ENCODE measurements around the gene CPNE2. TPM values are rescaled to one million over a fixed set of nuclear protein-coding genes. Genes with fewer than 3 reads are reported as not detected.
A peak's percentile ranks its signal among the peaks of the same experiment; 100 is the strongest.

CPNE2 gene
- total and polyA plus RNA-seq, 2 of the 8 experiments (the other 6 are each of a cell fraction or from before 2014, with no cell fraction given): 10.6 to 39.5 TPM

GRCh38 chr16:57091975-57092785 is at the start of gene CPNE2 (continued):
- no peak for TF ChIP-seq CTBP2 (IDR thresholded peaks at IDR 0.05; ENCODE audit: borderline replicate concordance, insufficient read depth, insufficient read length, low read length)
- TF ChIP-seq TBP (IDR thresholded peaks at IDR 0.05; ENCODE audit: low read depth, low read length): no peak
- TF ChIP-seq SP1 (IDR thresholded peaks at IDR 0.05; ENCODE audit: low read depth, low read length): no peak
- no peak for TF ChIP-seq EP300 (IDR thresholded peaks at IDR 0.05; ENCODE audit: borderline replicate concordance in 1 of 2, low read depth in 2 of 2, low read length in 2 of 2)
- no peak; a peak in 1 of 4 replicates for TF ChIP-seq SIN3A (conservative IDR thresholded peaks at IDR 0.05 in 1 of 2, IDR thresholded peaks at IDR 0.05 in 1 of 2; ENCODE audit: low read depth in 1 of 2, low read length in 2 of 2)
- no peak for TF ChIP-seq RNF2 (IDR thresholded peaks at IDR 0.05; ENCODE audit: borderline replicate concordance, low read depth, low read length, missing control alignments, poor library complexity, severe bottlenecking)
- no peak for TF ChIP-seq RXRA (IDR thresholded peaks at IDR 0.05; ENCODE audit: insufficient read depth, low read depth, low read length)
- no peak for TF ChIP-seq MAFK (IDR thresholded peaks at IDR 0.05; ENCODE audit: low read depth, low read length)
- TF ChIP-seq, protein P1, sequence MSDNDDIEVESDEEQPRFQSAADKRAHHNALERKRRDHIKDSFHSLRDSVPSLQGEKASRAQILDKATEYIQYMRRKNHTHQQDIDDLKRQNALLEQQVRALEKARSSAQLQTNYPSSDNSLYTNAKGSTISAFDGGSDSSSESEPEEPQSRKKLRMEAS (IDR thresholded peaks at IDR 0.05): peak; percentile 12; the same call in 1 of the 2 replicates
- TF ChIP-seq, protein P2, sequence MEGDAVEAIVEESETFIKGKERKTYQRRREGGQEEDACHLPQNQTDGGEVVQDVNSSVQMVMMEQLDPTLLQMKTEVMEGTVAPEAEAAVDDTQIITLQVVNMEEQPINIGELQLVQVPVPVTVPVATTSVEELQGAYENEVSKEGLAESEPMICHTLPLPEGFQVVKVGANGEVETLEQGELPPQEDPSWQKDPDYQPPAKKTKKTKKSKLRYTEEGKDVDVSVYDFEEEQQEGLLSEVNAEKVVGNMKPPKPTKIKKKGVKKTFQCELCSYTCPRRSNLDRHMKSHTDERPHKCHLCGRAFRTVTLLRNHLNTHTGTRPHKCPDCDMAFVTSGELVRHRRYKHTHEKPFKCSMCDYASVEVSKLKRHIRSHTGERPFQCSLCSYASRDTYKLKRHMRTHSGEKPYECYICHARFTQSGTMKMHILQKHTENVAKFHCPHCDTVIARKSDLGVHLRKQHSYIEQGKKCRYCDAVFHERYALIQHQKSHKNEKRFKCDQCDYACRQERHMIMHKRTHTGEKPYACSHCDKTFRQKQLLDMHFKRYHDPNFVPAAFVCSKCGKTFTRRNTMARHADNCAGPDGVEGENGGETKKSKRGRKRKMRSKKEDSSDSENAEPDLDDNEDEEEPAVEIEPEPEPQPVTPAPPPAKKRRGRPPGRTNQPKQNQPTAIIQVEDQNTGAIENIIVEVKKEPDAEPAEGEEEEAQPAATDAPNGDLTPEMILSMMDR (IDR thresholded peaks at IDR 0.05; ENCODE audit: control extremely low read depth in 1 of 3, insufficient read depth in 1 of 3, low read depth in 1 of 3, low read length in 3 of 3): no peak; a peak in 1 of 4 replicates
- no peak for TF ChIP-seq TAF1 (IDR thresholded peaks at IDR 0.05; ENCODE audit: low read depth, low read length)
- TF ChIP-seq BRCA1 (IDR thresholded peaks at IDR 0.05; ENCODE audit: low read depth, low read length): no peak
- no peak for TF ChIP-seq KDM1A (IDR thresholded peaks at IDR 0.05; ENCODE audit: borderline replicate concordance, low read length)
- TF ChIP-seq EZH2 (IDR thresholded peaks at IDR 0.05; ENCODE audit: low read depth, low read length, severe bottlenecking): no peak
- TF ChIP-seq GABPA (IDR thresholded peaks at IDR 0.05; ENCODE audit: borderline replicate concordance, insufficient read depth, low read length): no peak
- no peak for TF ChIP-seq SIRT6 (IDR thresholded peaks at IDR 0.05; ENCODE audit: low read length)
- no peak for TF ChIP-seq CBX5 (IDR thresholded peaks at IDR 0.05; ENCODE audit: low read depth, low read length)
- no peak for TF ChIP-seq CHD2 (IDR thresholded peaks at IDR 0.05; ENCODE audit: low read length)
- TF ChIP-seq NRF1 (IDR thresholded peaks at IDR 0.05; ENCODE audit: low read depth, low read length): no peak
- no peak for TF ChIP-seq EGR1 (IDR thresholded peaks at IDR 0.05; ENCODE audit: borderline replicate concordance, low read depth, low read length)
